ENCODE data around the gene FER1L5. TPM values are rescaled to one million over a fixed set of nuclear protein-coding genes. Genes with fewer than 3 reads are reported as not detected.

The FER1L5 gene
- total RNA-seq, 1 donor from 2014 or later: 0.10 TPM

DNA sequence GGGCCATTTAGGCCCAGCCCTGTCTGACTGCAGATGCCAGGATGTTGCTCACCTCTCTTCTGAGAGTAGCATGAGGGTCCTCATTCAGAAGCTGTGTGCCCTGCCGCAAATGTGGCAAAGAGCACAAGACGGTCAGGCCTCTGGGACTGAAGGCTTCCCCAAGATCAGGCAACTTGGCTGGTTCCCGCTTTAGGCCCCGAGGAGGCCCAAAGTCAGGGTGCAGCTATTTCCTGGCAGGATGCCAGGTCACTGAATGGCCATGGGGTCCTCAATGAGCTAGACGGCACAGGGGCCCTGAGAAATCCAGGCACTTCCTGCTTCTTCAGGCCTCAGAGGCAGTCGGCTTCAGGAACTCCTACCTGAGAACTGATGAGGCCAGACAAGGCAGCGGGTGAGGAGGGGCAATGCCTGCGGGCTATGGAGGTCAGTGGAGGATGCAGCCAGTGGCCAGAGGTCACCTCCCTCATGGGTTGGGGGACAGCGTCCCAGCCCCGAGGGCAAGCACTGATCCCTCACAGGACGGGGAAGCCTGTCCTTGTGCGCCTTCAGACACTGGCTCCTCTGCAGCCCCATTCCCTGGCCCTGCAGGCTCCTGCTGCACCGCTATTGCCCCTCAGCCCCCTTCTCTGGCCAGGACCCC, 52.4 kb downstream of the FER1L5 start:
- ATAC-seq: no peak
- DNase-seq (ENCODE audit: low spot score): no peak

GRCh38 chr2:96695602-96696001, 53.0 kb downstream of the FER1L5 start:
- ATAC-seq (no peak), DNase-seq (ENCODE audit: low spot score) (no peak)

DNA sequence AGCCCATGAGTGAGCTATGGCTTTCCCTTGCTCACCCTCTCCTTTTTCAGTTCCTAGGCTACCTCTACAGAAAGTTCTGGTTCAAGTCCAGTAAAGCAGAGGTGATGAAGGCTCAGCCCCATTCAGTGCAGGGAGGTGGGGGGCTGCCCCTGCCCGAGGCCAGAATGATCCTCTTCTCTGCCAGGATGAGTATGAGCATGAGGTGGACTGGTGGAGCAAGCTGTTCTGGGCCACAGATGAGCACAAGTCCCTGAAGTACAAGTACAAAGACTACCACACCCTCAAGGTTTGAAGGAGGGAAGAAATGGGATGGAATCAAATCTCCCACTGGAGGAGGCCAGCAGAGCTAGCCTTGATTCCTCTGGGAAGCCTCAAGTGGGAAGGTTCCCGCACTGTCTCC, 54.9 kb downstream of the FER1L5 start:
- ATAC-seq: no peak
- DNase-seq (ENCODE audit: low spot score): no peak

- ATAC-seq (no peak), DNase-seq (ENCODE audit: low spot score) (no peak)
These were observed 55.8 kb downstream of the FER1L5 start for GRCh38 chr2:96698221-96698861.

DNA sequence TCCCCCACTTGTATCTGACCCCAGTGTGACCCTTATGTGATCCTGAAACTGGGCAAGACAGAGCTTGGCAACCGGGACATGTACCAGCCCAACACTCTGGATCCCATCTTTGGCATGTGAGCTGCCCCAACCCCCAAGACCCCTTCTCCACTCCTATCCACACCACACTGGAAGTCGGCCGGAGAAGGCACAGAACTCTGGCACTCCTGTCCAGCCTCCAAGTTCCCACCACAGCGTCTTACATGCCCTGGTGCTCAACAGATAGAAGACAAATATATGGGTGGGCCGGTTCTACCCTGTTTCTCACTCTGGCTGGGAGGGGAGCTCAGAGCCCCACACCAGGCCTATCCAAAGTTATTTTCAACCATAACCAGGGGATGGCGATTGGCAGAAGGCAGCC, 56.5 kb downstream of the FER1L5 start:
- ATAC-seq (no peak), DNase-seq (ENCODE audit: low spot score) (no peak)

DNA sequence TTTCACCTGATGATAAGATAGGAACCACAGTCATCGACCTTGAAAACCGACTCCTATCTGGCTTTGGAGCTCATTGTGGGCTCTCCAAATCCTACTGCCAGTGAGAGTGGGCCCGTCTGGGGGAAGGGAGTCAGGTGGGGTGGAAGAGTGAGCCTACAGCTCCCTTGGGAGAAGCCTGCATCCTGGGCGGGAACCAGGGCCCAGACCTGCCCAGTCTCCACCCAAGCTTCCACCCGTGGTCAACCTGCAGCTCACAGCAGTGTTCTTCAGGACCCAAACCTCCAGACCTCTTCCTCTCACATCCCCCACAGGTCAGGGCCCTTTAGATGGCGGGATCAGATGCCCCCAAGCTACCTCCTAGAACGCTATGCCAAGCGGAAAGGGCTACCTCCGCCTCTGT, 57.1 kb downstream of the FER1L5 start:
- ATAC-seq (no peak), DNase-seq (ENCODE audit: low spot score) (no peak)

DNA sequence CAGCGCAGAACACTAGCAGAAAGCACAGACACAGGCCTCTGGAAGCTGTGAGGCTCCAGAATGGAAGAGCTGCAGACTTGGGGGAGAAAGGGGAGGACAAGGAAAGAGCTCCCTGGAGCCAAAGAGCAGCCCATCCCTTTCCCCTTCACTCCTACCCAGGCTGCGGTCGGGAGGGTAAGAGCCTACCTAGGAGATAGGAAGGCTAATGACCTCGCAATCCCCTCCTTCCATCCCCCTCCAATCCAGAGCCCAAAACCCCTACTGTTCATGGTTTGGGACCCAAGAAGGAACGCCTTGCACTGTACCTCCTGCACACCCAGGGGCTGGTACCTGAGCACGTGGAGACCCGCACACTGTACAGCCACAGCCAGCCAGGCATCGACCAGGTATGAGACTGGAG, 57.5 kb downstream of the FER1L5 start:
- no peak for ATAC-seq
- no peak for DNase-seq (ENCODE audit: low spot score)

GRCh38 chr2:96701636-96702035, 59.1 kb downstream of the FER1L5 start:
- ATAC-seq (no peak), DNase-seq (ENCODE audit: low spot score) (no peak)

GRCh38 chr2:96702098-96702785, 59.7 kb downstream of the FER1L5 start:
- DNase-seq (ENCODE audit: low spot score): no peak
- ATAC-seq: no peak

GRCh38 chr2:96703021-96703751, 60.6 kb downstream of the FER1L5 start:
- DNase-seq (ENCODE audit: low spot score) (no peak), ATAC-seq (no peak)

DNA sequence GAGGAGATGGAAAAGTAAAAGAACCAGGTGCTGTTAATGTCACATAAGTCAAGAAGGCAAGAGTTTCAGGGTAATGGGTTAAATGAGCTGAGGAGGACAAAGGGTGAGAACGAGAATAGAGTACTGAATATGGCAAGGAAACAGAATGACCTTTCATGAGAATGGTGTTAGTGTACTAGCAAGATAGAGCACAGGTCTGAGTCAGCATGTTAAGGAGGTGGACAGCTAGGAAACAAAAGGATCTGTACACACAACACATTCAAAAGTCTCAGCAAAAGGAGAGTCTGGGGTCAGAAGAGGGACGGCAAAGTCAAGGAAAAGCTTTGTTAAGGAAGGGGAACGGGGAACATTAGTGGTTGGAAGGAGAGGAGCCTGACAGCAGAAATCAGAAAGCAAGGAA, 68.4 kb downstream of the FER1L5 start:
- DNase-seq (ENCODE audit: low spot score) (no peak), ATAC-seq (no peak)

DNA sequence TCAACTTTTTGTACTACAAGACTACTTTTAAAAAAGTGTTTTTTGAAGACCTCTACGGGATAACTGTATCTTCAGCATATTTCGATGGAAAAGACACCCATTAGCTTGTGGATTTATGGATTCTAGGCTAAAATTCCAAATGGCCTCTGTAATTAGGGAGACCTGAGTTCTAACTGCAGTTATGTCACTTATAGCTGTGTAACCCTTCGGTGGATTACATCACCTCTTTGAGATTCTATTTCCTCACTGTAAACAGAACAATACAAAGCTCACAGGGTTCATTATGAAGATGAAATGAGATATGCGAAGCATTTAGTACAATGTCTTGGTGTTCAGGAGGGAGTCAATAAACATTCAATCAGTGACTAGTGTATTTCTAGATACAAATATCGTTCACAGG, 73.1 kb downstream of the FER1L5 start:
- DNase-seq (ENCODE audit: low spot score) (no peak), ATAC-seq (peak; percentile 40)

GRCh38 chr2:96716388-96716787, 73.8 kb downstream of the FER1L5 start:
- DNase-seq (ENCODE audit: low spot score) (no peak), ATAC-seq (no peak)

DNA sequence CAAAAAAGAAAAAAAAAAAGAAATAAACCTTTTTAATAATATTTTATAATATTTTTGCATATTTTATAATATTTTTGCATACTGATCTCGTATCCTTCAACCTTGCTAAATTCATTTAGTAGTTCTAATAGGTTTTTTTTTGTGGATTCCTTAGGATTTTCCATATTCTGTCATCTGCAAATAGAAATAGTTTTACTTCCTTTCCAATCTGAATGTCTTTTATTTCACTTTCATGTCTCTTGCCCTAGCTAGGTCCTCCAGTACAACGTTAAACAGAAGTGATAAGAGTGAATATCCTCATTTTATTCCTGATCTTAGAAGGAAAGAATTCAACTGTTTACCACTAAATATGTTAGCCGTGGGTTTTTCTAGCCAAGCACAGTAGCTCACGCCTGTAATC, 83.6 kb downstream of the FER1L5 start:
- ATAC-seq: no peak
- no peak for DNase-seq (ENCODE audit: low spot score)

GRCh38 chr2:96727431-96727830, 84.9 kb downstream of the FER1L5 start:
- ATAC-seq (no peak), DNase-seq (ENCODE audit: low spot score) (no peak)

DNA sequence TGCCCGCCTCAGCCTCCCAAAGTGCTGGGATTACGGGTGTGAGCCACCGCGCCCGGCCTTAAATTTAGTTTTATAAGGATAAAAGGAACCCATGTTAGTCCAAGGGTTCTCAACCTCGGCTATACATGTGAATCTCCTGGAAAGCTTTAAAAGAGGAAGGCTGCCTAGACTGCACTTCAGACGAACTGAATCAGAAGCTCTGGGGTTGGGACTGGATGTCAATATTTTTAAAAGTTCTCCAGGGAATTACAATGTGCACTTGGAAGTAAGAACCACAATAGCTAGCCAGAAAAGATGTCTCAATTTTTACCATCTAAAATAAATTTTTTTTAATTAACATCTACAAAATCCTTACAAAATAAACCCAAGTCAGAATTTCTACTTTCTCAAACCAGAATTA, 87.2 kb downstream of the FER1L5 start:
- ATAC-seq (no peak), DNase-seq (ENCODE audit: low spot score) (no peak)

GRCh38 chr2:96730212-96730611, 87.6 kb downstream of the FER1L5 start:
- no peak for ATAC-seq
- DNase-seq (ENCODE audit: low spot score): no peak

GRCh38 chr2:96733931-96734330, 91.4 kb downstream of the FER1L5 start:
- ATAC-seq (no peak), DNase-seq (ENCODE audit: low spot score) (no peak)

DNA sequence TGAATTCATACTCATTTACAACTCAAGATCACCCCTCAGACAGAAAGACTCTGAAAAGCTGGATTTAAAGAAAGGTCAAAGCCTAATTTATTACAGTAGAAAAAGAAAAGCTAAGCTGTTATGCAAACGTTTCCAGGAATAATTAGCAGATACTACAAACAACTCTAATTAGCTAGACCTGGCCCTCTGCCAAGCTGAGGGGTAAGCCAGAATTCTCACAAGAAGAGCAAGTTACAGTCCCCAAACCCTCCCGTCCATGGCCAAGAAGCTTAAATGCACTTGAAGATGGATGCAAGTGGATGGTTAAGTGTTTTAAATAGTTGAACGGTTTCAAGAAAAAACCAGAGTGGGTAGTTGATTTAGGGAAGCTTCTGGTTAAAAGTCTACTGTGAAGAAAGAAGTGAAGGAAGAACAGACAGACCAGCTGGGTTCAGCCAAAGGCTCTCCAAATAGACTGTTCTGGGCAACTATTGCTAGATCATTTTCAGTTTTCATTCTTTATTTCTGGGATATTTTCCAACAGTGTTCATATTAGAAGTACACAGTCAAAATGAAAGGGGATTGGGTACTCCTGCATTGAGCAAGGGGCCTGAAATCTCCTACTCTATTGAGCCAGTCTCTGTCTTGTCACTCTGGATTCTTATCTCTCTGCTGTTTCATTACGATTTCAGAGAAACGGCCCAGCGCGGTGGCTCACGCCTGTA, 92.5 kb downstream of the FER1L5 start:
- peak; percentile 40 for ATAC-seq
- DNase-seq (ENCODE audit: low spot score): peak; percentile 46

DNA sequence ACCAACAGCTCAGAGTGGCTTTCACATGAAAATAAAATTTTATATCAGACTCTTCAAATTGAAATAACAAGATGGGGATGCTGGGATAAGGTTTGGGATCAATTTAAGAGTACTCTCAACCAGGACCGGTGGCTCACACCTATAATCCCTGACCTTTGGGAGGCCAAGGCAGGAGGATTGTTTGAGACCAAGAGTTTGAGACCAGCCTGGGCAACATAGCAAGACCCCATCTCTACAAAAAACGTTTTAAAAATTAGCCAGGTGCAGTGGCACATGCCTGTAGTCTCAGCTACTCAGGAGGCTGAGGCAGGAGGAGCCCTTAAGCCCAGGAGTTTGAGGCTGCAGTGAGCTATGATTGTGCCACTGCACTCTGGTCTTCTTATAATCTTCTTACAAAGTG, 94.7 kb downstream of the FER1L5 start:
- DNase-seq (ENCODE audit: low spot score) (no peak), ATAC-seq (no peak)

DNA sequence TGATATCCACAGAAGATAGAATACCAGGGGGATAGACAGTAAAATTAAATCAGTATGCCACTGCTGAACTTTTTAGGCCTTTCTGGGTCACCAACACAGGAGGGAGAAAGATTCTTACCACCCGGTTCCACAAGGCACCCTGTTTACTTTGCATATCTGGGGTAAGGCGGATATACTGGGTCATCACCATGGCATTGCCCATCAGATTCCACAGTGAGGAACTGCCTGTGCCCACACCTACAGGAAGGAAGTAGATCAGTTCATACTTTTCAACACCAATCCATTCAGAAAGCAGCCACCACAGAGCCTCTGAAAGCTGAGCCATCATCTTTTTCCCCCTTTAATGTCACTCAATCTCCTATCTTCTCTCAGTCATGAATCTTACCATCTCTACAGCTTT, 95.3 kb downstream of the FER1L5 start:
- DNase-seq (ENCODE audit: low spot score) (no peak), ATAC-seq (no peak)
